HT-29 (cell line): ENCODE measurements around the gene IGFBP2. TPM values are rescaled to one million over a fixed set of nuclear protein-coding genes. Genes with fewer than 3 reads are reported as not detected.

Source experiments
- DNase-seq: peaks from one replicate; pipeline ENCODE4 v3.0.0-alpha.2; 2015; ENCODE audit warnings: low spot score
- total RNA-seq: library from RNA; depleted of rRNA; stranded (reverse); fragments of >200 nt; shearing (Covaris generic); gene quantifications from 2 replicates; pipeline ENCODE4 v1.2.3, GENCODE V29; 2014

IGFBP2 gene
- total RNA-seq, 1 experiment from 2014 or later: 91.4 TPM

DNA sequence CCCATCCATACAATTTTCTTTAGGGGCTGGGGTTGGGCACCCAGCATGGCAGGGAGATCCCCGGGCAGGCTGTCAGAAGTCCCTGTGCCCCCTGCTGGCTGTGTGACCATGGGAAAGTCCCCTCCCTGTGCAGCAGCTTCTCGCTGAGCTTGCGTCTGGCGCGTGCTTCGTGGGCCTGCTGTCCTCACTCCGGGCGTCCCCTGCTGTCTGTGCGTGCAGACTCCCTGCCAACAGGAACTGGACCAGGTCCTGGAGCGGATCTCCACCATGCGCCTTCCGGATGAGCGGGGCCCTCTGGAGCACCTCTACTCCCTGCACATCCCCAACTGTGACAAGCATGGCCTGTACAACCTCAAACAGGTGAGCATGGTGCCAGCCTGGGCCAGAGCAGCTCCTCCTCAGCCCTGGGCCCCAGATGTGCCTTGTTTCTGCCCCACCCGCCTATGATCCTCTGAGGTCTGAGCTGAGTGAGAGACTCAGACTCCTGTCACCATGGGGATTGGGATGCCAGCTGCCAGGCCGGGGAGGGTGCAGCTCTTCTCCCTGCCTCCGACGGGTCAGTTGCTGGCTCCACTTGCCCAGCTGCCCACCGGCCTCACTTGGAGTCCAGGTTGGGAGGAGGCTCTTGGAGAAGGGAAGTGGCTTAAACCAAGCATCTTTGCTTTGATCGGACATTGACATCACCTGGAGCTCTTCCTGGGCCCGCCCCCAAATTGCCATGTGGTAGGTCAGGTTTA, 28.6 kb downstream of the IGFBP2 start:
- no peak for DNase-seq

DNA sequence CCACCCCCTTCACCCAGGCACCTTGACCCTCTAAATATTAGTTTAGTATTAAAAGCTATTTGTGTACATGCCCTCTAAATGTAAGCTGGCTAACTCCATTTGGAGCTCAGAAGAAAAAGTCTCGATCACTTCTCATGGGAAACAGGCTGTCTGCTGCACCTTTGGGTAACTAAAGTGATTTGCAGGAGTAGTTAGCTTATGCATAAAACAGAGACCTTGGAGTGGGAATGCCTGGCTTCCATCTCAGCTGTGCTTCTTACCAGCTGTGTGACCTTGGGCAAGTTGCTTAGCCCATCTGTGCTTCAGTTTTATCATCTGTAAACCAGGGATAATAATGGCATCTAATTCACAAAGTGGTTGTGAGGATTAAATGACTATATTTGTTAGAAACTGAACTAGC, 29.9 kb downstream of the IGFBP2 start:
- no peak for DNase-seq

DNA sequence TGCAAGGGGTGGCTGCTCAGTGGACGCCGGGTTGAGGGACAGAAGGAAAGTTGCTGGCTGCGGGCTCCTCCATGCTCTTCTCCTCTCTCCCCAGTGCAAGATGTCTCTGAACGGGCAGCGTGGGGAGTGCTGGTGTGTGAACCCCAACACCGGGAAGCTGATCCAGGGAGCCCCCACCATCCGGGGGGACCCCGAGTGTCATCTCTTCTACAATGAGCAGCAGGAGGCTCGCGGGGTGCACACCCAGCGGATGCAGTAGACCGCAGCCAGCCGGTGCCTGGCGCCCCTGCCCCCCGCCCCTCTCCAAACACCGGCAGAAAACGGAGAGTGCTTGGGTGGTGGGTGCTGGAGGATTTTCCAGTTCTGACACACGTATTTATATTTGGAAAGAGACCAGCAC, 30.6 kb downstream of the IGFBP2 start:
- DNase-seq: no peak

DNA sequence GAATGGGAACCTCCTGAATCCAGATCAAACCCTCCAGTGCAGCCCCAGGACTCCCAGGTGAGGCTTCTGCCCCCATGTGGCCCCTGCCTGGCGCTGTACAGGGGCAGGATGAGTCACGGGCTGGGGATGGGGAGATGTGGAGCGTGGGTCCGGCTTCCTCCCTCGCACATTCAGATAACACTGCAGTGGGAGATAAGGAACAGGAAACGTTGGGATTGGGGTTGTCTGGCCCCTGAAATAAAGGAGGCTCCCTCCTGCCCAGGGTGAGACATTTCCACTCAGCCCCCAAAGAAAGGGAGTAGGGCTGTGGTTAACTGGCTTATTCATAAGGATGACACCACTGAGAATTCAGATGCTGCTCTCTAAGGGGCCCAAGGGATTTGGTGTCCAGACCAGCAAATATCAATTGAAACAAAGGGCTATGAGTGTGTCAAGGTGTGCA, 31.4 kb downstream of the IGFBP2 start:
- DNase-seq: no peak

DNA sequence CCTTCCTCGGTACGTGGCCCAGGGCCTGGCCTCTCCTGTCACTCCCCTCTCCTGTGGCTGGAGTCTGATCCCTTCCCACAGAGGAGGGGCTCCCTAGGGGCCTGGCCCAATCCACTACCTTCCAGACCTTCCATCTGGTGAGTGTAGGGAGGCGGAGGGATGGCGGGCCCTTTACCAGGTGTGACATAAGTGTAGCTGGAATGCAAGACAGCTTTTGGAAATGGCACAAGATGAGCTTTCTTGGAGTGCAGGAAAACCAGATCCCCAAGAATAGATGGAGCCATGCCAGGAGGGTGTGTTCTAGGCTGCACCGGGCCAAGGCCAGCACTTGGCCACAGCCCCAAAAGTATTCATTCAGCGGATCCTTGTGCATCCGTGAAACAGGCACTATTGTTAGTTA, 32.0 kb downstream of the IGFBP2 start:
- DNase-seq: no peak

DNA sequence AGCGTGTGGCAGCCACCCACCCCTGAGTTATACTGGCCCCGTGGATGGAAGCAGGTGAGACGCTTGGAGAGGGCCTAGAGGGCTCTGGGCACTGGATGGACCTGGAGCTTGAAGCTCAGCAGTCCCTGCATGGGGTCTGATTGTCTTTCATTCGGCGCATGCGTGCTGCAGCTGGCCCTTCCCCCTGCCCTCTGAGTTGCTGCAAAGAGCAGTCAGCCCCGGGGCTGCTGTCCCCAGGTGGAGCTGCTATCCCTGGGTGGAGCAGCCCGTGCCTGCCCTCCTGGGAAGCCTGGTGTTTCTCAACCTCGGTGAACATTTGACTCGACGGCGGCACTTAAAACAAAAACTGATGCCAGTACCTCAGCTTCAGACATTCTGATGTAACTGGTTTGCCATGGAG, 32.5 kb downstream of the IGFBP2 start:
- no peak for DNase-seq

DNA sequence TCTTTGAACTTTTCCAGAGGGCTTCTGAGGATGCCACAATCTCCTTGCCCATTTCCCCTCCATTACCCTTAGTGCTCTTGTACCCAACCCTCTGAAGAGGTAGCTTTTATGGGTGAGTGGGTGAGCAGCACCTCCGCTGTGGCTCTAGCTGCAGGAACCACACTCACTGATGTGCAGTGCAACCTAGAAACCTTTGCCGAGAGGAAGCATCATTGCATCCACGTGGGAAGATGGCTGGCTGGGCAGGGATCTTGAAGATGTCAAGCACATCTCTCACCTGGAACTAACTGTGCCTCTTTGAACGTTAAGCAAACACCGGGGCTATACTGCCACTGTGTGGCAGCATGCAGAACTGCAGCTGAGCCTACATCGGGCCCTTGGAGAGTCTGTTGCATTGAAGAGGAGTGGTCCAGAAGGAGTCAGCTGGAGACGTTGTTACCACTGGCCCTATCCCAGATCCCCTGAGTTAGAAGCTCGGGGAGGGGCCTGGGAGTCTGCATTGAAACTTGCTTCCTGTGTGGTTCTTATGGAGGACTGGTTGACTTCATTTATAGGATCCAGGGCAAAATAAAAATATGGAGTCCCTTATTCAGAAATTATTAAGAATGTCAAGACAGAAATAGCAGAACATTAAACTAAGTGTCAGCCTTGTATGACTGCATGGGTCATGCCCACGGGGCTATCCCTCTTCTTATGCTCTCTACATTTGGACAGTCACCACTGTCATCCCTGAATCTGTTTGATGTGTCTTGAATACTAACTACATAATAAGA, 33.4 kb downstream of the IGFBP2 start:
- DNase-seq: peak; percentile 80

DNA sequence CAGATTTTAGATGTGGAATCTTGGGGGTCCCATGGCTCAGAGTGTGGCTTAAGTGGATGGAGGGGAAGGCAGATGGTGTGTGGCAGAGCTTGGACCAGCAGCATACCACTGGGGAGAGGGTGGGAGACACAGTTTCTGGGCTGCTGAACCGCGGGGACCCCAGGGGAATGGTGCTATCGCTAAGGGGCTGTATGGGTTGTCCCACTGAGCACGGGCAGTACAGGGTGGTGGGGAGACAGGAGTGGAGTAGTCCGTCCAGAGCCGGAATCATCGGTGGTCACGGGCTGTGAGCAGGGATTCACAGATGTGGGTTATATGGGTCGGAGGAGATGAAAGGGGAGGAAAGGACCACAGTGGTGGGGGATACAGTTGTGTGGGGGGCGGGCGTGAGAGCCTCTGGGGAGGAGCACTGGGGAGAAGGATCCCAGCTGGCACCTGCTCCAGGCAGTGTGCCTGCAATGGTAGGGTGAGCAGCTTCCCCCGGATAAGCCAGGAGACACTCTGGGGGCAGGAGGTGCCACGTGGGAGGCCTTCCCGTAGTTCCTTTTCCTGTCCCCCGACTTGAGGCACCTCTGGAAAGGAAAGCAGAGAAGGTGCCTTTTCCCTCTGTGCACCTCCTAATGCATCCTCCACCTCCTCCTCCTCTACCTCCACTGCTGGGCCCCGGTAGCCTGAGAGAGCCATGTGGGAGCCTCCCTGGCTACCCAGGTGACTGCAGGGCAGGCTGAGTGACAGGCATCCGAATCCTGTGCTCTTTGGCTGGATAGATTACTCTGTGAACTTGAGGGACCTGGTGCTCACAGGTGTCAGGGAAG, 37.3 kb downstream of the IGFBP2 start:
- no peak for DNase-seq

DNA sequence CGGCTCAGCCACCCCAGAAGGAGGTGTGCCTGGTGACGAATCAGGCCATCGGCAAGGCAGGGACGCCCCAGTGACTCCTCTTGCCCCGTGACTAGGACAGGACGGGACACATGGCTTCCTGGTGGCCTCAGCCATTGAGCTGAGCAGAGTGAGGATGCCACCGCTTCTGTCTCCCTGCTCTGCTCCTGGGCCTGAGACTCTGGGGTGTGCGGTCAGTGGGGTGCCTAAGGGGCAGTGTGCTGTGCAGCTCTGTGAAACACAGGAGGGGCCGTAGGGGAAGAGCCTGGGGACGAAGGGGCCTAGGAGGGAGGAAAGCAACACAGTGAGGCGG, 37.8 kb downstream of the IGFBP2 start:
- DNase-seq: no peak

DNA sequence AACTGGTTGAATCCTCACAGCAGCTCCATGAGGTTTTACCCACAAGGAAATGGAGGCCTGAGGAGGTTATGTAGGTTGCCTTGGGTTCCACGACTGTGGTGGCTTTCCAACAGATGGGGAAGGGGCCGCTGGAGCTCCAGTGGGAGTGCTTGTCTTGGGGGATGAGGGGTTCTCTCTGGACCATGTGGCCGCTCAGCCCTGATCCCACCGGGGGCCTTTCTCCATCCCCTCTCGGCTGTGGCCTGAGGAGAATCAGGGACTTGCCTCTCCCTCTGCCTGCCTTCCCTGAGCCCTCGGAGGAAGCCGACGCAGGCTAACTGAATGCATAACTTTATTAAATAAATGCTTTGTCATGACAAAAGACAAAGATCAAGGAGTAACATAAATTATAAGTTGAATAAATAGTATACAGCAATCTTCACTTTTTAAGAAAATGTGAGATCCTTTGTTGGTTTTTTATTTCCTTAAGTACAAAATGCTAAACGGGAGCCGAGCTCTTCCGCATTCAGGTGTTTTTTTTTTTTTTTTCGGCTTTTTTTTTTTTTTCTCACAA, 38.6 kb downstream of the IGFBP2 start:
- DNase-seq: no peak

DNA sequence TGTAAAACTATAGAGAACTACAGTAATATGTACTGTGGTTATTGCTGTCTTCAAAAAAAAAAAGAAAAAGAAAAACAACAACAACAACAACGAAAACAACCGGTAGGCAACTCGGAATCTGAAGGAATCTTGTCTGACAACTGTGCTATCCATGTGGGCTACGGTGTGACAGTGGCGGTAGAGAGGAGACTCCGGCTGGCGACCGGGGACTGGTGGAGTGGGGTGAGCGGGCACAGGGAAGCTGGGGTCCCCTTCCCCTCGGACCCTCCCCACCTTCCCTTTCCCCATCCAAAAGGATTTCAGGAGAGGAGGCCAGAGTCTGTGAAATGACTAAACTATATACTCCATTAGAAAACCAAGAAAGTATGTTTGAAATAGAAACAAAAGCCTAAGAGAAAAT, 39.2 kb downstream of the IGFBP2 start:
- DNase-seq: no peak

DNA sequence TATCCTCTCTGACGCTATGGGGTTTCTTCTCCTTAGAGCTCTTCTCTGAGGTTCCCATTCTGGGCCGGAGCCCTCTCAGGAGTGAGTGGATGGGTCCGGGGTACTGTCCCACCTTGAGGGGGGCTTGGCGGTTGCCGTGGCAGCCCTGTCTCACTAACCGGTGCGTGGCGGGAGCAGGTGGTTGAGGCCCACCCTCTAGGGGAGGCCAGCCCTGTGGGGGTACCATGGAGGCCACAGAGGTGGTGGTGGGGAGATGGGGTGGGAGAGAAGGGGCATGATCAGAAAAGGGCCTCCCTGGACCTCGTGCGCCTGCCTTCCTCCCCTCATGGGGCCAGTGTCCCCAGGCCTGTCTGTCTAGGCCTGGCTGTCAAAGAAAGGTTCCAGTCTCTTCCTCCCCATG, 39.8 kb downstream of the IGFBP2 start:
- DNase-seq: no peak

DNA sequence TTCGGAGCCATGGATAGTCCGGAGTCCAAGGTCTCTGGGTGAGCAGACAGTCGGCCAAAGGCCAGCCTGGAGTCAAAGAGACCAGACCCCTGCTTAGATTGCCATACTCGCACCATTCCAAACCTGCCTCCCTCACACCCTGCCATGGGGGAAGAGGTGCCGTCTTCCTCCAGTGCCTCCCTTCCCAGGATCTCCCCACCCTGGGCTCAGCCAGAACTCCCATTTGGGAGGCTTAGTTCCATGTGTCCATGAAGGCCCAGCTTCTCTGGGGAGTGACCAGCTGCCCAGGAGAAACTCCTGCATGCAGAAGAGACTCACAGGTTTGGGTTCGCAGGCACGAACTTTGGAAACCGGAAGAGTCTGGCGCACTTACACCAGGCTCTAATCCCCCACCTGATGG, 40.4 kb downstream of the IGFBP2 start:
- no peak for DNase-seq

DNA sequence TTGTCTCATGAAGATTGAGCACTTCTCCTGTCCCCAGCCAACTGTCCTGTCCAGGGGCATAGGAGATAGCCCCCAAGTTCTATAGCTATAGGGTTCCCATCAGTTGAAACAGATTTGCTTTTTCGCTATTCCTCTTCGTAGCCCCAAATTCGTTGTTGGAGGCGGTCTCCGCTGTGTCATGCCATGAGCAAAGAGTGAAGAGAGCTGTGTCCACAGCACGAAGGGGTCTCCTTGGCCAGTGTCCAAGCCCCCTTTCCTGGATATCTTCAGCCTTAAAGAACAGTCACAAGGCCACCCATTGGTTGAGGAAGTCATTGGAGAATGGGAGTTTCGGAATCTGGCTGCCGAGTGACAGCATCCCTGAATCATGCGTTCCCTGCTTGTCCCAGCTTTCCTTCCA, 41.2 kb downstream of the IGFBP2 start:
- no peak for DNase-seq

DNA sequence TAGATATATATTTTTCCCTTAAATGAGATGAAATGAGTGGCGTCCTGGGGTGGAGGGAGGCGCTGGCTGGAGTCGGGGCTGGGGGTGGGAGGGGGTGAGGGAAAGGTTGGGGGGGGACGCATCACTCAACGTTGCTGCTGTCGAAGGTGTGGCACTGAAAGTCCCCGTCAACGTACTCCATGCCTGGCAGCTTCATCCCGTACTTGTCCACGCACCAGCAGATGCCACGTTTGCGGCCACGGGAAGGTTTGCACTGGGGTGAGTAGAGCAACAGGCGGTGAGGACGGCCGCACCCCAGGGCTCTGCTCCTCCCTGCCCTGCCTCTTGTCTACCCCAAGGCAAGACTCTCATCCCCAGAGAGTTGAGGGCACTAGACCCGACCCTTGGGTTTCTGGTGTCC, 43.4 kb downstream of the IGFBP2 start:
- DNase-seq: no peak

DNA sequence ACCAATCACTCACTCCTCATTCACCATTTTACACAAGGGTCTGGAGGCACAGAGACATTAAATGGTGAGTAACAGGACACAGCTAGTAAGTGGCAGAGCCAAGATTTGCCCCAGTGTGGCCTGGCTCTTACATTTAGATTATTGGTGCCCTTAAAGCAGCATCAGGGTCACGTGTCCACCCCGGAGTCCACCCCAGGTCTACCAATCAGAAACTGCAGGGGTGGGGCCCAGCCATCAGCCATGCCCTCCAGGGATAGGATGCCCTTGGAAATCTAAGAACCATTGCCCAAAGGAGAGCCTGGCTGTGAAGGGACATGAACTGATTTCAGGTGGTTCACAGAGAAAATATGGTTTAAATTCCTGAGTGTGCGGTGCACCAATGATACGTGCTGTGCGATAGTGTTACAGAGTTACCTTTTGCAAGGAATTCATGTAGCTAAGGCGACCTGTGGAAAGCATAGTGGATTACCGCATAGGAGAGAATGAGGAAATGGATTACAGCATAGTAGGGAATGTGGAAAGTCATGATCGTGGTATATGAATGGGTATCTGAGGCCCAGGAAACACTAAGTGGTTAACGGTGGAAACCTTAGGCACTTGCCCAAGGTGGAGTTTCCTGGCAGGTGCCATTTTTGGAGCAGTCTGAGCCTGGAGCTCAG, 44.3 kb downstream of the IGFBP2 start:
- no peak for DNase-seq

DNA sequence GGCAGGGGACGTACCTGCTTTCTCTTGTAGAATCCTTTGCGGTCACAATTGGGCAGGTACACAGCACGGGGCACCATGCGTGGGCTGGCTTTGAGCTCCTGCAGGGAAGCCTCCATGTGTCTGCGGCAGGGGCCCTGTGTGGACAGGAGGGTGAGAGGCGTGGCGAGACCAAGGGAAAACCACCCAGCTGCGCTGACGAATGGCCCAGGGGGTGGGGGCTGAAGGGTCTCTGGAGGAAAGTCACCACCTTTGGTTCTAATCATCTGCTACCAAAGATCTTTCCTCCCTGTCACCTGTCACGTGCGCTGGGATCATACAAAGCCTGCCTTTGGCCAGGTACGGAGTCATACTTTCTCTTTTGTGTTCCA, 44.9 kb downstream of the IGFBP2 start:
- no peak for DNase-seq

DNA sequence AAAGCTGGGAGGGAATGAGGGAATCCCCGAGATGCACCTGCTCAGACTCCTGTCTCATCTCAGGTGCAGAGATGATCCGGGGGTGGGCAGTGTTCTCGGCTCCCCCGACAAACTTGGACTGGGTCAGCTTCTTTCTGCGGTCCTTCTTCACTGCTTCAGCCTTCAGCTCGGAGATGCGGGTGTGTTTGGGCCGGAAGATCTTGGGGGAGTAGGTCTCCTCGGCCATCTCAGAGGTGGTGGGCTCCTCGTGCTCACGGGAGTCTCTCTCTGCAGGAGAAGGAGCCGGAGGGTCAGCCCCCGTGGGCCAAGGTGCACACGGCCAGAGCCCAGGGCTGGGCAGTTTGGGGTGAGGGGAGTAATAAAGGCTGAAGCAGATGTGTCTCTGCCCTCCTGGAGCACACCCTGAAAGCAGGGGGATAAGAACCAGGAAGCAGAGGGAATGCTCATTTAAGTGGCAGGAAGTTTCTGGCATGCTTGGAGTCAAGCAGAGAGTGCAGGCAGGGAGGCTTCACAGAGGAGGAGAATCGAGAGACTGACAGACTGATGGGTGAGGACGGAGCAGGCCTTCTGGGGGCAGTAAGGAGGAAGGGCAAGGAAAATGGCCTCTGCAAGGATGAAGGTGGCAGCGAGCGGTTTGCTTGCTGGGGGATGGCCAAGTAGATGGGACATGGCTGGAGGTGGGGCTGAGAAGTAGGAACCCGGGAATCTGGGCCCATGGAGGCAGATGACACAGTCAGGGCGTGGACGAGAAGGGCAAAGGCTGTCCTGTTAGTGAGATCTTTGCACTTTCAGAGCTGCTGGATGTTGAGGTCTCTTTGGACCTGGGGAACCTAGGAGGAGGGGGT, 45.8 kb downstream of the IGFBP2 start:
- no peak for DNase-seq

DNA sequence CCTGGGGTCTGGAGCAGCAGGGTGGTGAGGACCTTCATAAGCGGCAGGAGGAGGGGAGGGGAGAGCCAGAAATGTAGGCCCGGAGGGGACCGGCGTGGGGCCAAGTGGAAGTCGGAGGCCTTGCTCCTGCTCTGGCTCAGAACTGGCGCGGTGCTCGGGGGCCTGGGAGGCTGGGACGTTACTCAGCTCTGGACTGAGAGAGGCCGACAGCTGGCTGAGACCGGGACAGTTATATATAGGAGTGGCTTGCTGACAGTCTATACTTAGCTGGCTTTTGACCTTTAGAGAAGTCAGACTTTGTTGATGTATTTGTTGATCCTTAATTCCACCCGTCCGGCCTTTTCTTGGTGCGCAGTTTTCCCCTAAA, 46.4 kb downstream of the IGFBP2 start:
- no peak for DNase-seq

DNA sequence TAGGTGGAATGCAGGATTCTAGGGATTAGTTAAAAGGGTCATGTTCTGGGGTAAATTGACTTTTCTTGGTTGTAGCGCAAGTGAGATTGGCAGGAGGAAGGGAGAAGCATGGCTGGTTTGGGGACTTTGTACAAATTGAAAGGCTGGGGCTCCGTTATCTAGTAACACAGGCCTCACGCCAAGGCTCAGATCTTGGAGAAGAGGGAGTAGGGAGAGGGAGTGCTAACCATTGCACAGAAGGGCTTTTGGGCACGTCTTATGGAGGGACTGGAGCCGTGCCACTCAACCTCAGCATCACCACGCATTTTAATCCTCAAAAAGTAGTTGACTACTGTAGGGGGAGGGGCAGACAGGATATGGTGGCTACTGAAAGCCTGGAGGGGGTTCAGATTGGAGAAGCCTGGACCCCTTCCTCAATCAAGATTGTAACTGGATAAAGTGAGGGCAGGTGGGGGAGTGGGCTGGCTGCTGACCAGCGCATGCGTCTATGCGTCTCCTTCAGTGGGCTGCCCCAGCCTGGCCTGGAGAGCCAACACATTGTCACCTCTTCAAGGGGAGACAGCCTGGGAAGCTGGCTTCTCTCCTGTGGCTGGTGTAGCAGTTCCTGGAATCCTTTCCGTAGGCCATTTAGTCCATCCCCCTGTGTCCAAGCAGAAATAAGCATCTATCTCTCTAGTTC, 47.9 kb downstream of the IGFBP2 start:
- no peak for DNase-seq
